Skeletal muscle tissue (tissue), 4 donors: ENCODE results near the gene DDN. TPM values are rescaled to one million over a fixed set of nuclear protein-coding genes. Genes with fewer than 3 reads are reported as not detected.

Experiments
- H3K27ac ChIP-seq: one replicate; pipeline ENCODE4 v1.7.0; 2013; ENCODE audit warnings: mild to moderate bottlenecking, low read depth, low read length, inconsistent platforms
- H3K27me3 ChIP-seq, 3 donors: one replicate each; pipeline ENCODE4 v1.7.0; 2013; ENCODE audit warnings: low read length in 3 of 3; ENCODE audit not compliant: control insufficient read depth in 3 of 3, insufficient read depth in 3 of 3
- H3K36me3 ChIP-seq, 3 donors: one replicate each; pipeline ENCODE4 v1.7.0; 2013; ENCODE audit warnings: low read length in 3 of 3; ENCODE audit not compliant: control insufficient read depth in 3 of 3, insufficient read depth in 3 of 3
- H3K4me1 ChIP-seq, 3 donors: one replicate each; pipeline ENCODE4 v1.7.0; 2013; ENCODE audit warnings: low read length in 3 of 3, mild to moderate bottlenecking in 3 of 3; ENCODE audit not compliant: control insufficient read depth in 3 of 3, insufficient read depth in 3 of 3
- H3K4me3 ChIP-seq, 3 donors: one replicate each; pipeline ENCODE4 v1.7.0; 2013; ENCODE audit warnings: low read length in 3 of 3
- H3K9ac ChIP-seq, 3 donors: one replicate each; pipeline ENCODE4 v1.7.0; 2013; ENCODE audit warnings: low read length in 3 of 3, mild to moderate bottlenecking in 3 of 3, moderate library complexity in 2 of 3, low read depth in 1 of 3
- H3K9me3 ChIP-seq, 3 donors: one replicate each; pipeline ENCODE4 v1.7.0; 2013; ENCODE audit warnings: low read length in 3 of 3; ENCODE audit not compliant: control insufficient read depth in 3 of 3
- total RNA-seq: library from RNA; depleted of rRNA; stranded (reverse); fragments of >200 nt; gene quantifications from one replicate; pipeline ENCODE4 v1.2.3, GENCODE V29; 2014
- donor health status: Osteomylitis.

The DDN gene
- total RNA-seq, 1 donor from 2014 or later, result 18.8 TPM

- Histone ChIP-seq H3K27me3 (peaks cover 15 to 42% (median 35%) of the 10 kb centered on the region in 3 donors), H3K4me1 (peaks cover 11 to 33% (median 18%) of the 10 kb centered on the region in 3 donors), H3K9ac (peak overlapping the region in 1 of 3 donors; percentile 66), H3K4me3 (peak overlapping the region in 2 of 3 donors; percentile 15 to 35), H3K36me3 (no peaks in the 10 kb centered on the region), H3K9me3 (no peaks in the 10 kb centered on the region), H3K27ac (no peak overlapping the region)
Measured at GRCh38 chr12:48985901-48986300, 13.3 kb downstream of the DDN start.

DNA sequence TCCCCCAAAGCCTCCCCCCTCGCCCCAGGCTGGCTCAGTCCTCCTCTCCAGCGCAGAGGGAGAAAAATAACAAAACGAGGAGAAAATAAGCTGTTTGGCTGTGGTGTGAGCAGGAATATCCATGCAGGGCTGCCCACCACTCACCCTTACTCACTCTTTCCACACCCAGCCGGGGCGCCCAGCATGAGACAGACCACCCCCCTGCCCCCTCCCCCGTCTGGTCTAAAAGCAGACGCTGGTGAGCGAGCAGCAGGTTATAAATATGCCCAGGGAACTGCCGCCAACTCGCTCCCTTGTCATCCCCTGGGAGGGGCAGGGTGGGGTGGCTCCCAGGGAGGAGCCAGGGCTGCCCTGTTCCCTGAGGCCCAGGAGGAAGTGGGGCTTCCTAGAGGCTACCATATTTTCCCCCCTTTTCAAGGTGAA, 13.7 kb downstream of the DDN start:
- Histone ChIP-seq H3K9ac (peak overlapping the region; percentile 53 to 69 (median 66)), H3K9me3 (no peaks in the 10 kb centered on the region), H3K27ac (no peak overlapping the region), H3K36me3 (no peaks in the 10 kb centered on the region), H3K4me1 (peaks cover 15 to 37% (median 22%) of the 10 kb centered on the region in 3 donors), H3K27me3 (peaks cover 20 to 46% (median 40%) of the 10 kb centered on the region in 3 donors), H3K4me3 (peak overlapping the region; percentile 15 to 35 (median 35))

GRCh38 chr12:48982397-48983080, 16.6 kb downstream of the DDN start:
- no peaks in the 10 kb centered on the region for H3K36me3 ChIP-seq
- H3K4me3 ChIP-seq, result no peak overlapping the region
- H3K4me1 ChIP-seq, result peaks cover 37 to 58% (median 45%) of the 10 kb centered on the region in 3 donors
- H3K9me3 ChIP-seq, result no peaks in the 10 kb centered on the region
- peaks cover 49 to 72% (median 64%) of the 10 kb centered on the region in 3 donors for H3K27me3 ChIP-seq
- H3K27ac ChIP-seq, result no peak overlapping the region
- no peak overlapping the region for H3K9ac ChIP-seq

GRCh38 chr12:48981757-48982157, 17.4 kb downstream of the DDN start:
- Histone ChIP-seq H3K27me3 (peaks cover 57 to 75% (median 71%) of the 10 kb centered on the region in 3 donors), H3K9me3 (no peaks in the 10 kb centered on the region), H3K36me3 (no peaks in the 10 kb centered on the region), H3K4me1 (peaks cover 37 to 61% (median 45%) of the 10 kb centered on the region in 3 donors), H3K9ac (no peak overlapping the region), H3K27ac (no peak overlapping the region), H3K4me3 (no peak overlapping the region)

DNA sequence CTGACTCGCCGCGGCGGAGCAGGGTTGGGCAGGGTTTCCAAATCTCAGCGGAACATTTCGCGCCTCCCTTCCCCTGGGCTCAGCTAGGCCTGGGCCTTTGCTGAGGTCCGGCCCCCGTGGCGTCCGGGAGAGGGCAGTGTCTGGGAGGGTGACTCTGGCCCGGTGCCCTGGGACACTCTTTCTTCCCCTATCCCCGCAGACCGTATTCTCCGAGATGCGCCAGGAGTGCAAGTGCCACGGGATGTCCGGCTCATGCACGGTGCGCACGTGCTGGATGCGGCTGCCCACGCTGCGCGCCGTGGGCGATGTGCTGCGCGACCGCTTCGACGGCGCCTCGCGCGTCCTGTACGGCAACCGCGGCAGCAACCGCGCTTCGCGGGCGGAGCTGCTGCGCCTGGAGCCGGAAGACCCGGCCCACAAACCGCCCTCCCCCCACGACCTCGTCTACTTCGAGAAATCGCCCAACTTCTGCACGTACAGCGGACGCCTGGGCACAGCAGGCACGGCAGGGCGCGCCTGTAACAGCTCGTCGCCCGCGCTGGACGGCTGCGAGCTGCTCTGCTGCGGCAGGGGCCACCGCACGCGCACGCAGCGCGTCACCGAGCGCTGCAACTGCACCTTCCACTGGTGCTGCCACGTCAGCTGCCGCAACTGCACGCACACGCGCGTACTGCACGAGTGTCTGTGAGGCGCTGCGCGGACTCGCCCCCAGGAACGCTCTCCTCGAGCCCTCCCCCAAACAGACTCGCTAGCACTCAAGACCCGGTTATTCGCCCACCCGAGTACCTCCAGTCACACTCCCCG, 18.0 kb downstream of the DDN start:
- Histone ChIP-seq H3K4me3 (peak overlapping the region; percentile 57 to 70 (median 57)), H3K9ac (peak overlapping the region in 1 of 3 donors; percentile 16), H3K27ac (no peak overlapping the region), H3K9me3 (no peaks in the 10 kb centered on the region), H3K27me3 (peaks cover 58 to 76% (median 73%) of the 10 kb centered on the region in 3 donors), H3K36me3 (no peaks in the 10 kb centered on the region), H3K4me1 (peaks cover 37 to 60% (median 45%) of the 10 kb centered on the region in 3 donors)

DNA sequence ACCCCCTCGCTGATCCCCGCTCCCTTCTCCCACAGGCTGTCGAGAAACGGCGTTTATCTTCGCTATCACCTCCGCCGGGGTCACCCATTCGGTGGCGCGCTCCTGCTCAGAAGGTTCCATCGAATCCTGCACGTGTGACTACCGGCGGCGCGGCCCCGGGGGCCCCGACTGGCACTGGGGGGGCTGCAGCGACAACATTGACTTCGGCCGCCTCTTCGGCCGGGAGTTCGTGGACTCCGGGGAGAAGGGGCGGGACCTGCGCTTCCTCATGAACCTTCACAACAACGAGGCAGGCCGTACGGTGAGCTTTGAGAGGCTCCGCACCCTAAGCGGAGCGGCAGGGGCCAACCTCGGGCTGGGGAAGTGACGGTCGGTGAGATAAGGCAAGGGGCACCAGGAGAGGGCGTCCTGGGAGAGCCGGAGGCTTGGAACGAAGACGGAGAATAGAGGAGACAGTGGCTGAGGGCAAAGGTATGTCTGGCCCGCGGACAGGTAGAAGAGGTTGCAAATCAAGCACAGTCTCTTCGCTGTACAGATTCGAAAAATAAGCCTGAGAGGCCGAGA, 18.7 kb downstream of the DDN start:
- H3K36me3 ChIP-seq, result no peaks in the 10 kb centered on the region
- H3K27ac ChIP-seq, result no peak overlapping the region
- peaks cover 33 to 53% (median 39%) of the 10 kb centered on the region in 3 donors for H3K4me1 ChIP-seq
- no peaks in the 10 kb centered on the region for H3K9me3 ChIP-seq
- H3K27me3 ChIP-seq, result peaks cover 60 to 79% (median 77%) of the 10 kb centered on the region in 3 donors
- peak overlapping the region; percentile 57 to 70 (median 57) for H3K4me3 ChIP-seq
- peak overlapping the region in 1 of 3 donors; percentile 60 for H3K9ac ChIP-seq

GRCh38 chr12:48979602-48980388, 19.4 kb downstream of the DDN start:
- H3K4me1 ChIP-seq, result peaks cover 33 to 47% (median 34%) of the 10 kb centered on the region in 3 donors
- peak overlapping the region; percentile 57 to 70 (median 57) for H3K4me3 ChIP-seq
- peaks cover 59 to 83% (median 78%) of the 10 kb centered on the region in 3 donors for H3K27me3 ChIP-seq
- H3K27ac ChIP-seq, result no peak overlapping the region
- H3K36me3 ChIP-seq, result no peaks in the 10 kb centered on the region
- no peaks in the 10 kb centered on the region for H3K9me3 ChIP-seq
- H3K9ac ChIP-seq, result peak overlapping the region in 2 of 3 donors; percentile 20 to 60

- Histone ChIP-seq H3K27ac (no peak overlapping the region), H3K4me1 (peaks cover 33 to 44% (median 34%) of the 10 kb centered on the region in 3 donors), H3K27me3 (peaks cover 65 to 88% (median 80%) of the 10 kb centered on the region in 3 donors), H3K9me3 (no peaks in the 10 kb centered on the region), H3K36me3 (no peaks in the 10 kb centered on the region), H3K4me3 (peak overlapping the region; percentile 57 to 70 (median 57)), H3K9ac (peak overlapping the region in 2 of 3 donors; percentile 20 to 60)
Measured at GRCh38 chr12:48978741-48979601, 20.2 kb downstream of the DDN start.
